Lower leg skin (tissue), 3 donors: Measurements from ENCODE around the gene RNF17.

Experiments used
- POLR2A ChIP-seq, 2 donors: fragments of 450-650 bp; IDR thresholded peaks; one replicate each; pipeline ENCODE4 v1.6.1; 2016 to 2017; ENCODE audit warnings: antibody characterized with exemption in 2 of 2, mild to moderate bottlenecking in 1 of 2, moderate library complexity in 1 of 2
- TF ChIP-seq, protein P1 (sequence below), 3 donors: fragments of 450-650 bp; IDR thresholded peaks; one replicate each; pipeline ENCODE4 v1.5.1; 2016; ENCODE audit warnings: antibody characterized with exemption in 3 of 3, mild to moderate bottlenecking in 3 of 3, moderate library complexity in 2 of 3

DNA sequence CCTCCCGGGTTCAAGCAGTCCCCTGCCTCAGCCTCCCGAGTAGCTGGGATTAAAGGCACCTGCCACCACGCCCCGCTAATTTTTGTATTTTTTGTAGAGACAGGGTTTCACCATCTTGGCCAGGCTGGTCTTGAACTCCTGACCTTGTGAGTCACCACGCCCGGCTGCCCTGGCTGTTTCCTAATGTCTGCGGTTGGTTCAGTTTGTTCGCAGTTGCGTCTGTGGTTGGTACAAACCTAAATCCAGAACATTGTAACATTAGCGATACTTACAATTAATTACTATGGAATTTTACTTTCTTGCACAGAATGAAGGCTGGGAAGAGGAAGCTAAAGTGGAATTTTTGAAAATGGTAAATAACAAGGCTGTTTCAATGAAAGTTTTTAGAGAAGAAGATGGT, 38.1 kb downstream of the RNF17 start:
- TF ChIP-seq, protein P1, sequence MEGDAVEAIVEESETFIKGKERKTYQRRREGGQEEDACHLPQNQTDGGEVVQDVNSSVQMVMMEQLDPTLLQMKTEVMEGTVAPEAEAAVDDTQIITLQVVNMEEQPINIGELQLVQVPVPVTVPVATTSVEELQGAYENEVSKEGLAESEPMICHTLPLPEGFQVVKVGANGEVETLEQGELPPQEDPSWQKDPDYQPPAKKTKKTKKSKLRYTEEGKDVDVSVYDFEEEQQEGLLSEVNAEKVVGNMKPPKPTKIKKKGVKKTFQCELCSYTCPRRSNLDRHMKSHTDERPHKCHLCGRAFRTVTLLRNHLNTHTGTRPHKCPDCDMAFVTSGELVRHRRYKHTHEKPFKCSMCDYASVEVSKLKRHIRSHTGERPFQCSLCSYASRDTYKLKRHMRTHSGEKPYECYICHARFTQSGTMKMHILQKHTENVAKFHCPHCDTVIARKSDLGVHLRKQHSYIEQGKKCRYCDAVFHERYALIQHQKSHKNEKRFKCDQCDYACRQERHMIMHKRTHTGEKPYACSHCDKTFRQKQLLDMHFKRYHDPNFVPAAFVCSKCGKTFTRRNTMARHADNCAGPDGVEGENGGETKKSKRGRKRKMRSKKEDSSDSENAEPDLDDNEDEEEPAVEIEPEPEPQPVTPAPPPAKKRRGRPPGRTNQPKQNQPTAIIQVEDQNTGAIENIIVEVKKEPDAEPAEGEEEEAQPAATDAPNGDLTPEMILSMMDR (IDR thresholded peaks at IDR 0.05) = no peak
- TF ChIP-seq POLR2A (IDR thresholded peaks at IDR 0.05) = no peak
